Ovary (tissue), 9 donors: ENCODE results near the gene ATP2C1. TPM values are rescaled to one million over a fixed set of nuclear protein-coding genes. Genes with fewer than 3 reads are reported as not detected.
"Not testable (repeated sequence)": the region's sequence is repeated elsewhere in the genome, so short reads cannot be mapped to it uniquely, and the experiment has no call there.

ENCODE experiments used
- DNase-seq, 5 donors: peaks; one replicate each; pipeline ENCODE4 v3.0.0-alpha.2; 2019 to 2020
- H3K27ac ChIP-seq, 2 donors: fragments of 200-600 bp; one replicate each; pipeline versions ENCODE4 v1.5.1 to v1.8.0; 2019 to 2022
- H3K27me3 ChIP-seq: fragments of 200-600 bp; one replicate; pipeline ENCODE4 v1.8.0; 2022
- H3K36me3 ChIP-seq: fragments of 200-600 bp; sonication (generic); one replicate; pipeline ENCODE4 v1.5.1; 2019
- H3K4me1 ChIP-seq: one replicate; pipeline ENCODE4 v1.8.1; 2013; ENCODE audit warnings: mild to moderate bottlenecking, moderate library complexity; ENCODE audit not compliant: insufficient read depth
- H3K4me3 ChIP-seq: fragments of 200-600 bp; sonication (generic); one replicate; pipeline ENCODE4 v1.5.1; 2017
- H3K9me3 ChIP-seq, 2 donors: fragments of 200-600 bp in 1 of 2; sonication (generic) in 1 of 2; one replicate each; pipeline versions ENCODE4 v1.5.1 to v1.8.1; 2013 to 2019; ENCODE audit warnings: mild to moderate bottlenecking in 1 of 2, moderate library complexity in 1 of 2
- EP300 ChIP-seq: sonication (generic); formaldehyde crosslinking; IDR thresholded peaks from one replicate; pipeline ENCODE4 v1.6.1; 2017; ENCODE audit warnings: antibody characterized with exemption
- POLR2A ChIP-seq: fragments of 450-650 bp; IDR thresholded peaks from one replicate; pipeline ENCODE4 v1.6.1; 2017; ENCODE audit warnings: antibody characterized with exemption, mild to moderate bottlenecking, moderate library complexity
- WGBS, 3 donors: extraction: QIAGEN DNeasy Blood & Tissue Kit in 1 of 3; methylation state at CpG; one replicate each; pipeline versions ENCODE4 v1.1.5 to v1.1.7; 2013 to 2017; 5-methylcytosine and 5-hydroxymethylcytosine counted together
- intact Hi-C, 4 donors: fragments of 100-400 bp; cut with DNase I; formaldehyde crosslinking; loops; one replicate each; pipeline versions ENCODE4 v1.11.0 to v1.15.1; 2022 to 2023
- polyA plus RNA-seq, 2 donors: library from polyadenylated mRNA; stranded (reverse); fragments of 200-250 nt in 1 of 2; fragments of 350-450 nt in 1 of 2; fragmentation: Illumina TruSeq in 1 of 2; extraction: RNeasy Lipid Tissue Mini Kit (QIAGEN cat#74804) in 1 of 2; gene quantifications; one replicate each; pipeline ENCODE4 v1.2.3, GENCODE V29; 2013 to 2014
- total RNA-seq, 7 donors: library from RNA; depleted of rRNA in 2 of 7; stranded (reverse); fragments of >200 nt in 2 of 7; fragmentation: NEBNext Ultra II Directional in 3 of 7; extraction: Animal tissue kit (Norgen Biotek cat#: 25700) in 3 of 7; gene quantifications; one replicate each; pipeline versions ENCODE4 v1.1.0 to v1.2.4, GENCODE V29; 2016 to 2023
- TF ChIP-seq, protein P1 (sequence below), 3 donors: fragments of 450-650 bp in 2 of 3; fragments of 200-600 bp in 1 of 3; IDR thresholded peaks; one replicate each; pipeline versions ENCODE4 v1.5.1 to v1.8.0; 2016 to 2022; ENCODE audit warnings: antibody characterized with exemption in 3 of 3, mild to moderate bottlenecking in 1 of 3
- donor health status: DM: no; HTN: no; CAD: no; lungs with moderate emphysema.
- donor health status: DM: no; HTN: no; CAD: no.
- donor health status: Bipolar disorder and iron deficiency.
- donor health status: DM: yes; HTN: yes; CAD: no.
- donor health status: DM: no; HTN: no; CAD: no.
- donor health status: DM: yes; HTN: yes; CAD: no.

The ATP2C1 gene
- total and polyA plus RNA-seq, 9 donors = 27.3 to 88.4 (median 53.0) TPM

DNA sequence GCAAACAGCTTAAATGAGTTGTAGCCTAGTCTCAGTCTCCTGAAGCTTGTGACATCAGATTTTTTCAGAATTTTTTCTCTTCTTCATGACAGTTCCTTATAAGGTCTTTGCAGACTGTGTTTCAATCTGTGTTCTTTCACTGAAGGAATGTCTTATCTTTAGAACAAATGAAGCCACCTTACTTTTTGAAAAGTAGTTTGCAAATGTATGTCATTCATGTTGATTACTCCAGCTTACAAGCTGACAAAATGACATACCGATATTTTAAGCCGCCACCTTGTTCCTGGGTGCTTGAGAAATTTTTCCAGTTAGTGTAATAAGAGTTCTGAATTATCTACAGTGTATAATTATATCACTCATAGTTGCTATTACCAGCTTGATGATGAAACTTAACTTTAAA, 75.7 kb downstream of the ATP2C1 start:
- TF ChIP-seq, protein P1, sequence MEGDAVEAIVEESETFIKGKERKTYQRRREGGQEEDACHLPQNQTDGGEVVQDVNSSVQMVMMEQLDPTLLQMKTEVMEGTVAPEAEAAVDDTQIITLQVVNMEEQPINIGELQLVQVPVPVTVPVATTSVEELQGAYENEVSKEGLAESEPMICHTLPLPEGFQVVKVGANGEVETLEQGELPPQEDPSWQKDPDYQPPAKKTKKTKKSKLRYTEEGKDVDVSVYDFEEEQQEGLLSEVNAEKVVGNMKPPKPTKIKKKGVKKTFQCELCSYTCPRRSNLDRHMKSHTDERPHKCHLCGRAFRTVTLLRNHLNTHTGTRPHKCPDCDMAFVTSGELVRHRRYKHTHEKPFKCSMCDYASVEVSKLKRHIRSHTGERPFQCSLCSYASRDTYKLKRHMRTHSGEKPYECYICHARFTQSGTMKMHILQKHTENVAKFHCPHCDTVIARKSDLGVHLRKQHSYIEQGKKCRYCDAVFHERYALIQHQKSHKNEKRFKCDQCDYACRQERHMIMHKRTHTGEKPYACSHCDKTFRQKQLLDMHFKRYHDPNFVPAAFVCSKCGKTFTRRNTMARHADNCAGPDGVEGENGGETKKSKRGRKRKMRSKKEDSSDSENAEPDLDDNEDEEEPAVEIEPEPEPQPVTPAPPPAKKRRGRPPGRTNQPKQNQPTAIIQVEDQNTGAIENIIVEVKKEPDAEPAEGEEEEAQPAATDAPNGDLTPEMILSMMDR (IDR thresholded peaks at IDR 0.05) = no peak
- TF ChIP-seq POLR2A (no peak), EP300 (no peak)
- no peaks in the 10 kb centered on the region for H3K9me3 ChIP-seq
- intact Hi-C loops = no loop called here
- no peak overlapping the region for H3K4me3 ChIP-seq
- no peaks in the 10 kb centered on the region for H3K27me3 ChIP-seq
- H3K27ac ChIP-seq = no peak overlapping the region
- WGBS, 3 donors = 97 to 99% (median 98%) methylated on average over 2 of the region's 2 CpGs
- no peaks in the 10 kb centered on the region for H3K4me1 ChIP-seq
- H3K36me3 ChIP-seq = no peaks in the 10 kb centered on the region
- no peak for DNase-seq

DNA sequence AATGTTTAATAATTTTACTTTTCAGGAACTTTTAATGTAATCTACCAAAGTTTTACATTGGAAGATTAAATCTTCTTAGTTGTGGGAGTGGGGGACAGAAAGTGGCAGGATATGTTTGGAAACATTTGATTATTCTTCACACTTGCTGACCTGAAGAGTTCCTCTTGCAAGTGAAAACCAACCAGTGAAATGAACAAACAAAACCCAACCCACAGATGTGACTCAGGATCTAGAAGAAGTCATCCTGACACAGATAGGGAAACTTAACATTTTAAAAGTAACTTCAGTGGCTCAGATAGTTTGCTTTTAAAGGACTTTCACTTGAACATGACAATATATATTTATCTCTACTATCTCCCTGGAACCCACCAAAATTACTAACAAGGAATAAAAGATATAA, 77.3 kb downstream of the ATP2C1 start:
- no peak overlapping the region for H3K4me3 ChIP-seq
- H3K9me3 ChIP-seq = no peaks in the 10 kb centered on the region
- intact Hi-C loops = no loop called here
- no peak overlapping the region for H3K27ac ChIP-seq
- H3K36me3 ChIP-seq = no peaks in the 10 kb centered on the region
- no peaks in the 10 kb centered on the region for H3K4me1 ChIP-seq
- TF ChIP-seq EP300 = no peak
- TF ChIP-seq, protein P1 (IDR thresholded peaks at IDR 0.05) = no peak
- TF ChIP-seq POLR2A = no peak
- no peaks in the 10 kb centered on the region for H3K27me3 ChIP-seq
- DNase-seq = no peak

DNA sequence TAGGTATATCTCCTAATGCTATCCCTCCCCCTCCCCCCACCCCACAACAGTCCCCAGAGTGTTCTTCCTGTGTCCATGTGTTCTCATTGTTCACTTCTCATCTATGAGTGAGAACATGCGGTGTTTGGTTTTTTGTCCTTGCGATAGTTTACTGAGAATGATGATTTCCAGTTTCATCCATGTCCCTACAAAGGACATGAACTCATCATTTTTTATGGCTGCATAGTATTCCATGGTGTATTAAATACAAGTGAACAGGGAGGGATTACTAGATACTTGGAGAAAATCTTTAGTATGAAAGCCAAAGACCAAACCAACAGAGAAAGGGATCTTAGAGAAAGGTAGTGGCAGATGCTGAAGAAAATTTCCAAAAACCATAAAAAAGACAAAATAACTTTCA, 78.7 kb downstream of the ATP2C1 start:
- H3K27ac ChIP-seq, H3K27me3 ChIP-seq, H3K4me3 ChIP-seq, H3K36me3 ChIP-seq, intact Hi-C loops, H3K4me1 ChIP-seq, DNase-seq, H3K9me3 ChIP-seq: not testable (repeated sequence)
- 98 to 100% (median 98%) methylated on average over 2 of the region's 2 CpGs for WGBS, 3 donors

DNA sequence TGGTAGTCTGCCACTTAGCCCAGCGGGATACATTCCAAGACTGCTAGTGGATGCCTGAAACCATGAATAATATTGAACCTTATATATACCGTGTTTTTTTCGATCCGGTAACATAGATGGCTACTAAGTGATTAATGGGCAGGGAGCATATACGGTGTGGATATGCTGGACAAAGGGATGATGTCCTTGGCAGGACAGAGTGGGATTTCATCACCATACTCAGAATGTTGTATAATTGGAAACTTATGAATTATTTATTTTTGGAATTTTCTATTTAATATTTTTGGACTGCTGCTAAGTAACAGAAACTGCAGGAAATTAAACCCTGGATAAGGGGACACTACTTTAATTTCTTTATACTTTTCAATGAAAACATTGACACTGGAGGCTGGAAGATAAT, 79.5 kb downstream of the ATP2C1 start:
- no peaks in the 10 kb centered on the region for H3K36me3 ChIP-seq
- 89 to 94% (median 92%) methylated on average over 5 of the region's 5 CpGs for WGBS, 3 donors
- no peak for DNase-seq
- TF ChIP-seq EP300 (no peak), POLR2A (no peak)
- TF ChIP-seq, protein P1 (IDR thresholded peaks at IDR 0.05) = no peak
- H3K27me3 ChIP-seq = no peaks in the 10 kb centered on the region
- intact Hi-C loops = no loop called here
- H3K4me1 ChIP-seq = no peaks in the 10 kb centered on the region
- H3K4me3 ChIP-seq = no peak overlapping the region
- H3K9me3 ChIP-seq = no peaks in the 10 kb centered on the region
- H3K27ac ChIP-seq = no peak overlapping the region

DNA sequence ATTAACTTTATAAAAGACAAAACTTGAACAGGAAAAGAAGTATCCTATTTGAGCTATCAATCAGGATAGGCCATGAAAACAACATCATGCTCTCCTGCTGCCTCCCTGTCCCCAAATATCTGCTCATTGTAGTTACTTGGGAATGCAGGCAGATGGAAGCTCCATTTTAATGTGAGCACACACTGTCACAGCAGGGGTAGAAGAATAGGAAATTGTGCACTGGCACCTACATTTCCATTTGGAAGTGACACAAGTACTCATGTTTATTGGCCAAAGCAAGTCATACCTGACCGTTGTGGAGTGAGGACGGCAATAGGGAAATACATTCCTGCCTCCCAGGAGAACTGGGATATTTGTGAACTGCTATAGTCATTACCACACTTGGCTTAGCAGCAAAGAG, 80.3 kb downstream of the ATP2C1 start:
- Histone ChIP-seq H3K27me3 (no peaks in the 10 kb centered on the region), H3K9me3 (no peaks in the 10 kb centered on the region), H3K4me1 (no peaks in the 10 kb centered on the region), H3K36me3 (no peaks in the 10 kb centered on the region), H3K4me3 (no peak overlapping the region), H3K27ac (no peak overlapping the region)
- no peak for DNase-seq
- TF ChIP-seq, protein P1 (IDR thresholded peaks at IDR 0.05) = no peak
- no peak for TF ChIP-seq EP300
- no peak for TF ChIP-seq POLR2A
- WGBS, 3 donors = 95 to 100% (median 97%) methylated on average over 2 of the region's 2 CpGs
- intact Hi-C loops = no loop called here
